Upper lobe of left lung (tissue), 4 donors: Measurements from ENCODE around the gene XPNPEP3.

Source experiments
- EP300 ChIP-seq, 4 donors: sonication (generic); formaldehyde crosslinking; IDR thresholded peaks; one replicate each; pipeline ENCODE4 v1.5.1; 2017; ENCODE audit warnings: antibody characterized with exemption in 4 of 4, control low read depth in 2 of 4
- POLR2A ChIP-seq, 4 donors: fragments of 450-650 bp; IDR thresholded peaks; one replicate each; pipeline ENCODE4 v1.5.1; 2016 to 2017; ENCODE audit warnings: antibody characterized with exemption in 4 of 4, mild to moderate bottlenecking in 2 of 4
- POLR2AphosphoS5 ChIP-seq, 2 donors: sonication (generic); formaldehyde crosslinking; IDR thresholded peaks; one replicate each; pipeline ENCODE4 v1.5.1; 2017; ENCODE audit warnings: antibody characterized with exemption in 2 of 2
- TF ChIP-seq, protein P1 (sequence below), 6 experiments: fragments of 450-650 bp in 4 of 6; fragments of 200-600 bp in 2 of 6; sonication (generic) in 2 of 6; IDR thresholded peaks; one replicate each; pipeline ENCODE4 v1.5.1; 2016 to 2019; ENCODE audit warnings: antibody characterized with exemption in 6 of 6

DNA sequence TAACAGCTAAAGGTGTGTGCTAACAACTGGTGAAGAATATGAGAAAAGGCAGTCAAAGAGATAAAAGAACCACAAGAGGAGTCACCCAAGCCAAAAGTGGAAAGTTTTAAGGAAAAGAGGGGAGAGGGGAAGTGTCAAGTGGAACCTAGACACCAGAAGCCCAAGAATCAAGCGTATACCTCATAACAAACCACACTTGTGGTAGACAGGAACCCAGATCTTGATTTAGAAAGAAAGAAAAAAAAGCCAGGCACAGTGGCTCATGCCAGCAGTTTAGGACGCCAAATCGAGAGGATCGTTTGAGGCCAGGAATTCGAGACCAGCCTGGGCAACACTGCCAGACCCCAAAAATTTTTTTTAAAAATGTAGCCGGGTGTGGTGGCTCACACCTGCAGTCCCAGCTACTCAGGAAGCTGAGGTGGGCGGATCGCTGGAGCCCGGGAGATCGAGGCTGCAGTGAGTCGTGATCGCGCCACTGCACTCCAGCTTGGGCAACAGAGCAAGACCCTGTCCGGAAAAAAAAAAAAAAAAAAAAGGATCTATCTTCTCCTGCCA is 38.7 kb upstream of the XPNPEP3 start:
- TF ChIP-seq EP300 (IDR thresholded peaks at IDR 0.05): no peak
- TF ChIP-seq, protein P1, sequence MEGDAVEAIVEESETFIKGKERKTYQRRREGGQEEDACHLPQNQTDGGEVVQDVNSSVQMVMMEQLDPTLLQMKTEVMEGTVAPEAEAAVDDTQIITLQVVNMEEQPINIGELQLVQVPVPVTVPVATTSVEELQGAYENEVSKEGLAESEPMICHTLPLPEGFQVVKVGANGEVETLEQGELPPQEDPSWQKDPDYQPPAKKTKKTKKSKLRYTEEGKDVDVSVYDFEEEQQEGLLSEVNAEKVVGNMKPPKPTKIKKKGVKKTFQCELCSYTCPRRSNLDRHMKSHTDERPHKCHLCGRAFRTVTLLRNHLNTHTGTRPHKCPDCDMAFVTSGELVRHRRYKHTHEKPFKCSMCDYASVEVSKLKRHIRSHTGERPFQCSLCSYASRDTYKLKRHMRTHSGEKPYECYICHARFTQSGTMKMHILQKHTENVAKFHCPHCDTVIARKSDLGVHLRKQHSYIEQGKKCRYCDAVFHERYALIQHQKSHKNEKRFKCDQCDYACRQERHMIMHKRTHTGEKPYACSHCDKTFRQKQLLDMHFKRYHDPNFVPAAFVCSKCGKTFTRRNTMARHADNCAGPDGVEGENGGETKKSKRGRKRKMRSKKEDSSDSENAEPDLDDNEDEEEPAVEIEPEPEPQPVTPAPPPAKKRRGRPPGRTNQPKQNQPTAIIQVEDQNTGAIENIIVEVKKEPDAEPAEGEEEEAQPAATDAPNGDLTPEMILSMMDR (IDR thresholded peaks at IDR 0.05): no peak
- TF ChIP-seq POLR2A (IDR thresholded peaks at IDR 0.05): no peak
- TF ChIP-seq POLR2AphosphoS5 (IDR thresholded peaks at IDR 0.05): no peak
